Measurements from ENCODE around the gene UPK1A. TPM values are rescaled to one million over a fixed set of nuclear protein-coding genes. Genes with fewer than 3 reads are reported as not detected.
A peak's percentile ranks its signal among the peaks of the same experiment; 100 is the strongest.

UPK1A gene
- total RNA-seq, 2 experiments from 2014 or later: not detected

DNA sequence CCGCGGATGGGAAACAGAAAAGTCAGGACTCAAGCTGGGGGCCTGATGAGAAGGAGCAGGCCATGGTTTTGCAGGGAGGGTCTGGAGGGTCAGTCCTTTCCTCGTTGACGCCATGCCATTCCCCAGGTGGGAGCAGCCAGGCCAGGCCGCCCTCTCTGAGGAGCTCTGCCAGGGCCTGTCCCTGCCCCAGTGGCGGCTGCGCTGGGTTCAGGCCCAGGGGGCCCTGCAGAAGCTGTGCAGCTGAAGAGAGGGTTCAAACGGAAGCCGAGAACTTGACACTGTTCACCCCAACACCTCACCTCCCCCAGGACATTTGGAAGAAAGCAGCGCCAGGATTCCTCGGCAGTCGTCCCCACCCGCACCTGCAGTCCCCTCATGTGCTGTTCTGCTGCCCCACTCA is 43.6 kb upstream of the UPK1A start:
- no peaks in the 10 kb centered on the region for H3K9me3 ChIP-seq (ENCODE audit: low read length)
- H3K4me2 ChIP-seq (ENCODE audit: low read length): no peak overlapping the region
- no peaks in the 10 kb centered on the region for H3K9me2 ChIP-seq (ENCODE audit: insufficient read depth, low read length)
- H3K4me1 ChIP-seq (ENCODE audit: insufficient read depth, low read length, poor library complexity, severe bottlenecking): peaks cover 2% of the 10 kb centered on the region
- intact Hi-C loops (cut with micrococcal nuclease; ENCODE audit: unreplicated experiment): no loop called here
- H4K20me1 ChIP-seq (ENCODE audit: insufficient read depth, low read length): no peaks in the 10 kb centered on the region
- H3K4me3 ChIP-seq (ENCODE audit: low read depth, low read length, poor library complexity, severe bottlenecking): no peak overlapping the region
- DNase-seq (ENCODE audit: low spot score): no peak
- BruUV-seq (replicated peaks): no TSS peak
- no peak overlapping the region for H3K27ac ChIP-seq (ENCODE audit: low read depth, low read length, poor library complexity, severe bottlenecking)
- H3K36me3 ChIP-seq (ENCODE audit: insufficient read depth, low read length): 0 out of 2 replicates have a peak, but pooled peaks cover 15% of the 10 kb centered on the region
- no peaks in the 10 kb centered on the region for H3K79me2 ChIP-seq (ENCODE audit: insufficient read depth, low read depth, low read length)
- CTCF ChIA-PET (ENCODE audit: unreplicated experiment): no interaction called here
- TF ChIP-seq EZH2phosphoT487 (IDR thresholded peaks at IDR 0.05; ENCODE audit: borderline replicate concordance, low read depth, low read length): no peak
- TF ChIP-seq CTCF (conservative IDR thresholded peaks at IDR 0.05; ENCODE audit: low read length): no peak
- no peak overlapping the region for H2AFZ ChIP-seq (ENCODE audit: low read length)
- POLR2A ChIA-PET: no interaction called here

DNA sequence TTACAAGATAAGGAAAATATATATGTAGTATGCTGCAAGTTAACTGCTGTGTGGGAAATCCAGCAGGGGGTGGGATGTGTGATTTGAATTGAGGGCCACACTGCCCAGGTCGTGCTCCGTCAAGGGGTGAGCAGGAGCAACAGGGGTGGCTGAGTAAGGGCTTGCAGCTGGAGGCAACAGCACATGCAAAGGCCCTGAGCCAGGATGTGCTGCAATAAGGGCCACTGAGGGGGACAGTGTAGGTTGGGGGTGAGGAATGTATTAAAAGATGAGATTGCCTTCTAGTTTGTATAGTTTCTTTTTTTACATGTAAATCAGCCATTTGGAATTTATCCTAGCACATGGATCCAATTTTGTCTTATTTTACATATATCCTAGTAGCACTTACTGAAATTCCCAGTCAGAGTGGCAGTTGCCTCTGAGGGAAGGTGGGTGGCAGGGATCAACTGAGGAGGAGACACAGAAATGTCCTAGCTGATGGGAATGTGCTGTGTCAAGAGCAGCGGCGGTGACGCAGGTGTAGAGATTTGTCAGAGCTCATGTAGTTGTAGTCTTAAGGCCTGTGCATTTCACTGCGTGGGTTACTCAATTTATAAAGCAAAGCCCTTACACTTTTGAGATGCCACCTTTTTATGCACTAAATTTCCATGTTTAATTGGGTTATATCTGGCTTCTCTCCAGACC is 42.8 kb upstream of the UPK1A start:
- intact Hi-C loops (cut with micrococcal nuclease; ENCODE audit: unreplicated experiment): no loop called here
- Histone ChIP-seq H3K79me2 (ENCODE audit: insufficient read depth, low read depth, low read length) (no peaks in the 10 kb centered on the region), H3K9me3 (ENCODE audit: low read length) (no peaks in the 10 kb centered on the region), H2AFZ (ENCODE audit: low read length) (no peak overlapping the region), H3K4me3 (ENCODE audit: low read depth, low read length, poor library complexity, severe bottlenecking) (no peak overlapping the region), H3K36me3 (ENCODE audit: insufficient read depth, low read length) (0 out of 2 replicates have a peak, but pooled peaks cover 12% of the 10 kb centered on the region), H3K4me2 (ENCODE audit: low read length) (no peak overlapping the region), H3K27ac (ENCODE audit: low read depth, low read length, poor library complexity, severe bottlenecking) (no peak overlapping the region), H3K4me1 (ENCODE audit: insufficient read depth, low read length, poor library complexity, severe bottlenecking) (peaks cover 8% of the 10 kb centered on the region), H3K9me2 (ENCODE audit: insufficient read depth, low read length) (no peaks in the 10 kb centered on the region), H4K20me1 (ENCODE audit: insufficient read depth, low read length) (no peaks in the 10 kb centered on the region)
- DNase-seq (ENCODE audit: low spot score): no peak
- CTCF ChIA-PET (ENCODE audit: unreplicated experiment): no interaction called here
- POLR2A ChIA-PET: no interaction called here
- TSS peak; percentile 52 for BruUV-seq (replicated peaks)
- TF ChIP-seq CTCF (conservative IDR thresholded peaks at IDR 0.05; ENCODE audit: low read length) (no peak), EZH2phosphoT487 (IDR thresholded peaks at IDR 0.05; ENCODE audit: borderline replicate concordance, low read depth, low read length) (no peak)

DNA sequence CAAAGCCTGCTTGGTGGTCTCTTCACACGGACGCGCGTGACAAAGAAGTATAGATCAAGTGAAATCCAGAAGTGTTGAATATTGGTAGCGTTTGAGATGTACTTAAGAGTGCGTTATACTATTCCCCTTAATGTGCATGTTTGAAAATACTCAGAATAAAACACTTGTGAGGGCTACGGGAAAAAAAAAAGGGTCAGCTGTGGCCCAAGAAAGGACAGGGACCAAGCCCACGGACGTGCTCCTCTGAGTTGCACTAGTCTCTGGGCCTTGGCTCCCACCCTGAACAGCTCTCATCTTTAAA is 38.1 kb upstream of the UPK1A start:
- POLR2A ChIA-PET: no interaction called here
- CTCF ChIA-PET (ENCODE audit: unreplicated experiment): interaction anchor here (0.5 kb wide), 1 partner anchor 473 kb away, joined by 3 read pairs; no protein-coding TSS in a partner anchor
- Histone ChIP-seq H3K4me2 (ENCODE audit: low read length) (peak overlapping the region; percentile 96), H3K36me3 (ENCODE audit: insufficient read depth, low read length) (peaks cover 35% of the 10 kb centered on the region), H3K27ac (ENCODE audit: low read depth, low read length, poor library complexity, severe bottlenecking) (peak overlapping the region; percentile 68), H3K9me3 (ENCODE audit: low read length) (no peaks in the 10 kb centered on the region), H3K4me3 (ENCODE audit: low read depth, low read length, poor library complexity, severe bottlenecking) (peak overlapping the region; percentile 83), H3K9me2 (ENCODE audit: insufficient read depth, low read length) (no peaks in the 10 kb centered on the region), H3K4me1 (ENCODE audit: insufficient read depth, low read length, poor library complexity, severe bottlenecking) (peaks cover 18% of the 10 kb centered on the region), H2AFZ (ENCODE audit: low read length) (peak overlapping the region; percentile 86), H4K20me1 (ENCODE audit: insufficient read depth, low read length) (no peaks in the 10 kb centered on the region), H3K79me2 (ENCODE audit: insufficient read depth, low read depth, low read length) (peaks cover 10% of the 10 kb centered on the region)
- TSS peak; percentile 100 for BruUV-seq (replicated peaks)
- intact Hi-C loops (cut with micrococcal nuclease; ENCODE audit: unreplicated experiment): loop anchor here (2.0 to 5.0 kb wide), 3 partner anchors 15 to 381 kb away; partner anchors contain the start of genes HAUS5 and LSR
- no peak for DNase-seq (ENCODE audit: low spot score)
- TF ChIP-seq EZH2phosphoT487 (IDR thresholded peaks at IDR 0.05; ENCODE audit: borderline replicate concordance, low read depth, low read length): no peak
- TF ChIP-seq CTCF (conservative IDR thresholded peaks at IDR 0.05; ENCODE audit: low read length): no peak
